ENCODE results near the gene PRAC2.

The PRAC2 gene

DNA sequence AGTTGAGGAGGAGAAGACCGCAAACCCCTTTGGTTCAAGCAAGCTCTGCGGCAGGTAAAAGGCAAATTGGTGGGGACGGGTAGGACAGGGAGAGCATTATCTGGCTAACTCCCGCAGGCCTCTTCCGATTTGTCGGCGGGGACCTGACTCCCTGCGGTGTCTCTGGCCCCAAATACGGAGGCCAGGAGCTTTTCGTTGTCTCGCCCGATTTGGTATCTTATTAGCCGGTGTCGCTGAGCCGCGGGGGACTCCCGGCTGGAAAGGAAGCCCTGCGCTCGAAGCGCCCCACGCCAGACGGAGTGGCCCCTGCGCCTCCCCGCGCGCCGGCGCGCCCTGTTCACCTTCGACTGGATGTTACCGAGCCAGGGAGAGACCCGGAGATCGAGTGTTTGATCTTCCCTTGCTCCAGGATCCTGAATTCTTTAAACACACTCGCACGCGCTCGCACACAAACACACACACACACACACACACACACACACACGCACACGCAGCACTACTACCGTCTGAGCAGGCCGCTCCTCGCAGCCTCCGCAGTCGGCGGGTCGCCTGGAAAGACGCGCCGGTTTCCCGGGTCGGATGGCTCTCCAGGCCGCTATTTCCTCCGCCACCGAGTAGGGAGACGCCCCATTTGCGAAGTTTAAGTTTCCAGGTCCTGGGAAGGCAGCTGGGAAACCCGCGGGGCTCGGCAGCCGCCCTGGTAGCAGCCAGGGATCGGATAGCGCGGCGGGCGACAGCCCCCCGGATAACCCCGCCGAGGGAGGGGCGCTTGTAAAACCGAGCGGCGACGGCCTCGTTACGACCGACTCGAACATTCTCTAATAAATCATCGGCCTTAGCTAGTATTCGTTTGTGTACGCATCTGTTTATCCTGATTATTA is 4.0 kb upstream of the PRAC2 start:
- in situ Hi-C loops (cut with HindIII; ENCODE audit: low pct_ligation_motif_present, low pct_unique_long_range_greater_than_20kb, low sequenced_read_pairs), result no loop called here
- no peak for DNase-seq

DNA sequence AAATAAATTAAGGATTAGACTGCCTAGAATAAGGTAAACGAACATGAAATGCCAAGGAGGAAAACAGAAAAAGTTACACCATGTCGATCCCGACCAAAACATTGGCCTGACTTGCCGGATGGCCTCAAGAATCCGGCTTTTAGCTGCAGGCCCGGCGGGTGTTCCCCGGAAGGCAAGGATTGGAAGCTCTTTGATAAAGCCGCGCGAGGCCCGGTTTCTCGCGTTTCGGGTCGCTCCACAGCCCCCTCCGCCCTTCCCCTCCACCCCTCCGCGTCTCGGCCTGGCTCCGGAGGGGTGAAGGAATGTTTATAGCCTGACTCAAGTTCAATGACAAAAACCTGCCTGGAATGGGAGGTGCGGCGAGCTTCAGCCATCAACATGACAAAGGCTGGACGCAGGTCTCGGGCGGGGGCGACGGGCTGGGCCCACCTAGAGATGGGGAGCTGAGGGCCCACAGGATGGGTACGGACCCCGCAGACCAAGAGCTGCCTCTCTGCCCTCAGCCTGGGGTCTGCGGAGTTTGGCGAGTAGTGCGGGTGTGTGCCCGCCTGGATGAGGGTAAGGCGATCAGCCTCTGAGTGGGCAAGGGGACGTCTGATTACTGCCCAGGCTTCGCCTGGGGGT is 3.2 kb upstream of the PRAC2 start:
- in situ Hi-C loops (cut with HindIII; ENCODE audit: low pct_ligation_motif_present, low pct_unique_long_range_greater_than_20kb, low sequenced_read_pairs), result no loop called here

GRCh38 chr17:48720266-48721008 is 2.5 kb upstream of the PRAC2 start:
- no peak for DNase-seq
- in situ Hi-C loops (cut with HindIII; ENCODE audit: low pct_ligation_motif_present, low pct_unique_long_range_greater_than_20kb, low sequenced_read_pairs), result no loop called here

More for the DNA sequence above, 3.2 kb upstream of the PRAC2 start:
- DNase-seq, result no peak

- in situ Hi-C loops (cut with HindIII; ENCODE audit: low pct_ligation_motif_present, low pct_unique_long_range_greater_than_20kb, low sequenced_read_pairs), result no loop called here
- DNase-seq, result no peak
Observed at GRCh38 chr17:48721009-48721402, 2.0 kb upstream of the PRAC2 start.

GRCh38 chr17:48722201-48722907 is 631 bp upstream of the PRAC2 start, which contains the start of gene PRAC1:
PRAC1 (minus strand) TSS chr17:48722518; CDS start chr17:48722392, 126 bp downstream.
- DNase-seq, result no peak
- in situ Hi-C loops (cut with HindIII; ENCODE audit: low pct_ligation_motif_present, low pct_unique_long_range_greater_than_20kb, low sequenced_read_pairs), result no loop called here

DNA sequence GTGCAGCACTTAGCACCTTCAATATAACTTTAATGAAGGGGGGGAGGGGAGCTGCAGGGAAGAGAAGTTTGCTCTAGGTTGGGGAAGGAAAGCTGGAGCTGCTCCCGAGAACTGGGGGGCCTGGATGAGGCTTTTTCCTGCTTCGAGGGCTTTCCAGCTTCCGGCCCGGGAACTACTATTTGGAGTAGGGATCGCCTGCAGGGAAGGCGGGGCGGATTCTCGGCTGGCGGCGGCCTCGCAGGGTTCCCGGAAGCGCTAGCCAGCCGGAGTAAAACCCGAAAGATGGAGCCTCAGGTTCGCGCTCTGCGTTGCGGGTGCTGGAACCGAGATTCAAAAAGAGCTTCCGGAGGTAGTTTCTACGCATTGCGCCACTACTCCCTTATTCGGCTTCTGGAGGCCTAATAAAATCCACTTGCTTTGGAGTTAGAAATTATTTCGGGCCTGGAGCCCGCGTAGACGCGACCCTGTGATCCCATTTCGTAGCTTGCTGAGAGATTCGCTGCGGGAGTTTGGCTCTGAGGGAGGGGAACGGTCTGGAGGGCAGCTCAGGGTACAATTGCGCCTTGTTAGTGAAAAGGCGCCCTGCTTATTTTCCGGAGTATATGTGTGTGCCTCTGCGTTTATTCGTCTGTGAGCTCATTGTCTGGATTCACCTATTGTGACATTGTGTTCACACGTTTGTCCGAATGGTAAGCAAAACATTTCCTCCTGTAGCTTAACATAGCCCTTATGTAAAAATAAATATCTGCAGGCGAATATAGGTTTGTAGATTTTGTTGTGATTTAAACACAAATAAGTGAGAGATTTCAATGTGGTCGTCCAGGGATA is 652 bp downstream of the PRAC2 start:
- in situ Hi-C loops (cut with HindIII; ENCODE audit: low pct_ligation_motif_present, low pct_unique_long_range_greater_than_20kb, low sequenced_read_pairs), result no loop called here
- no peak for DNase-seq

DNA sequence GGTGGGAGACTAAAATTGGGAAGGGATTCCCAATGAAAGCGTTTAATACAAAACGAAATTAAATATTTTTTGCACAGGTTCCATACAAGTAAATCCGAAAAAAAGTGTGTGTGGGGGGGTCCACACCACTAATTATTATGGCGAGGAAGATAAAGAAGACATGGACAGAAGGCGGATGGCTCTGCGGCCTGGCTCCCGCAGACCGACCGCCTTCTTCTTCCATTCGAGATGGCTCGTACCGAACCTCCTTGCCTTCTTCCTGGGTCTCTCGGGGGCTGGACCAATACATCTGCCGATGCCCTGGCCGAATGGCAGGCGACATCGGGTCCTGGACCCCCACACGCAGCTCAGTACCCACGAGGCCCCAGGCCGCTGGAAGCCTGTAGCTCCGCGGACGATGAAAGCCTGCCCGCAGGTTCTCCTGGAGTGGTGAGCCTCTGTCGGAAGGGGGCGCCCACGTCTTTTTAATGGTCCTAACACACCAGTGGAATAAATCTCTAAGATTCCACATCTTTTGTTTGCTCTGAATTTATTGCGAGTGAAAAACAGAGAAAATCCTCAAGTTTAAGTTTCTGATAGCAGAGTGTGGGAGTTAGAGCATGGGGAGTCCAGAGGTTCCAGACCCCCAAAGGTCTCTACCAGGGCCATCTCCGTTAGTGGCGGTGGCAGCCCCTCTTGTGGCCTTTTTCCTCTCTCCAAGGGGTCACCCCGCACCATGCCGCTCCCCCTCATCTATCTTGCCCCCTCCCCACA is 1.4 kb downstream of the PRAC2 start:
- in situ Hi-C loops (cut with HindIII; ENCODE audit: low pct_ligation_motif_present, low pct_unique_long_range_greater_than_20kb, low sequenced_read_pairs), result no loop called here
- peak; percentile 79 for DNase-seq

- no peak for DNase-seq
- in situ Hi-C loops (cut with HindIII; ENCODE audit: low pct_ligation_motif_present, low pct_unique_long_range_greater_than_20kb, low sequenced_read_pairs), result no loop called here
Observed at GRCh38 chr17:48725004-48725287, 2.0 kb downstream of the PRAC2 start.

DNA sequence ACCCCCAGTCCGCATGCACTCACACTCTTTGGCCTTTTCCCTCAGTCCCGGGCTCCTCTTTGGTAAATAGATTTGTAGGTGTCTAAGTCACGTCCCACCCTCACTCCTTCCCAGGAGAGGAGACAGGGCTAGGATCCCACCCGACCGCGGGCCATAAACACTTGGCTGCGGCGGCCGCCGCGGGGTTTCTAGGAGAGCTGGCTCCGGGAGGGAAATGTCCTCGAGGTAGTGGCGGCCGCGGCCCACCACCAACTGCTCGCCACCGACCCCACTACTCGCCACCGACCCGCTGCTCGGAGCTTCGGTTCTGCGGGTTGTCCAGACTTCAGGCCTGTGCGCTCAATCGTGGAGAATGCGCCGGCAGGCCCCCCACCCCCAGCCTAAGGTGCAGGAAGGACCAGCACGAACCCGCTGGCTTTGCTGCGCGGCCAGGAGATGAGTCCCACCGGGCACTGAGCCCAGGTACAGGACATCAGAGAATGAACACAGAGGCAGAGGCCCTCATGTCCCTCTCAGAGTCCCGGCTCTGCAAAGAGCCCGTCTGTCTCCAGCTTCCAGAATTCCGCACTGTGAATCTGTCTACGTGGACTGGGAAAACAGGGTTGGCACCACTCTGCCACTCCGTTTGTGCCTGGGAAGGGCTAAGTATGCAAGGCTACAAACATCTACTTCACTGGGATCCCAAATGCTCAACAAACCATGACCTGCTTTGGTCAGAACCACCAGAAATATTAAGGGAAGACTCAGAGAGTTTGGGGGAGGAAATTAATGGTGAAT is 2.5 kb downstream of the PRAC2 start:
- DNase-seq, result no peak
- in situ Hi-C loops (cut with HindIII; ENCODE audit: low pct_ligation_motif_present, low pct_unique_long_range_greater_than_20kb, low sequenced_read_pairs), result no loop called here

DNA sequence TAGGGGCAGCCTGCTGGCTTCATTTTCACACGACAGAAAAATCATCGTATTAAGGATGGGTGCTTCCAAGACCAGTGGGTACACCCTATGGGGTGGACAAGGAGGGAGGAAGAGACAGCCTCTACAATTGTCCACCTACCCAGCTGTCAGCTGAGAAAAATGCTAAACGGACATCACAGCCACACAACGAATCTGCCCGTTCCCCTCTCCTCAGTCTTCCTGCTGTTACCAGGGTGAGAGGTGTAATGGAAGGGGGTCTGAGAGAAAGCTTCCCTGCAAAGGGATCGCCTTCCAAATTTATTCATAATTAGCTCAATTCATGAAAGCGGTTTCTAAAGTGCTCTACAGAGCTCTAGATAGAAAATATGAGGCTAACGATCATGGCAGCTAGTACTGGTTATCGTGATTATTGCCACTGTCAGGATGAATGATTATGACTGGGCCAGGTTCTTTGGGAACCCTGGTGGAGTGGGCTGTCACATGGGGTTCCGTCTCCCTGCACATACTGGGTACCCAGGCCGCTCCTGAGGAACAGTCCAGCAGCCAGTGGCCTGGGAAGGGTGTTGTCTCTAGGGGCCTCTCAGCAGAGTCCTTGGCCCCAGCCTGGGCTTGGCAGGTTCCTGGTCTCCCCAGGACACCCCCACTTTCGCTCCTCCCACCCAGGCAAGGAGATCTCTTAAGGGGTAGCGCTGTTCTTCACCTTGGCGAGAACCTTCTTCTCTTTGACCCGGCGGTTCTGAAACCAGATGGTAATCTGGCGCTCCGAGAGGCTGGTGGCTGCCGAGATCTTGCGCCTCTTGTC is 3.3 kb downstream of the PRAC2 start:
- no peak for DNase-seq
- in situ Hi-C loops (cut with HindIII; ENCODE audit: low pct_ligation_motif_present, low pct_unique_long_range_greater_than_20kb, low sequenced_read_pairs), result no loop called here

GRCh38 chr17:48726916-48727286 is 3.9 kb downstream of the PRAC2 start:
- in situ Hi-C loops (cut with HindIII; ENCODE audit: low pct_ligation_motif_present, low pct_unique_long_range_greater_than_20kb, low sequenced_read_pairs), result no loop called here
- no peak for DNase-seq

DNA sequence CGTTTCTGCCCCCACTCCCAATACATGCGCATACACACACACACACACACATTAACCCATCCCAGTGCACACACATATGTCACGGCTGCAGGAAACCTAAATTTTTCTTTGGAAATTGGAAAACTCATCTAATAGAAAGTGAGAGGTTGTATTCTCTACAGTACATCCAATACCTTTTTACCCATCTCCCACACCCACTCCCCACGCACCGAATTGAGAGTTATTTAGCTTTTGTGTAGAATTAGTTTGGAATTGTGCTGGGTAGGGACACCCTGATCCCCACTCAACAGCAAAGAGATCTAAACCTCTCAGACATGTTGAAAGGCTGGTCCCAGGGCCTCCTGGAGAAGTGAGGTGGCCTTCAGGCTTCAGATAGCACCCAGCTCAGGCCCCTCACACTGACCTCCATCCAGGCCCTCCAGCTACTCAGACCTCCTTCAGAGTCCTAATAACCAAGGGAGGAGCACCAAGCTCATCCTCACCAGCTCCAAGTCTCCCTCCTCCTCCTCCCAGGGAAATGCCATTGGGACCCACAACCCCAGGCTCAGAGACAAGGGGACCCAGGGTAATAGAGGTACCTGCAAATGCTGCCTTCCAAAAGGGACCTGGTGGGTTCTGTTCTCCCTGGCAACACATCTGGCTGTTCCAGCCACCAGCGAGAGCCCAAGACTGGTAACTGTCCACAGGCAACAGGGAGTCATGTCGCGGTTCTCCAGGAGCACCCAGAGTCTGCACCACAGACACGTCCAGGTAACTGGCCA is 4.6 kb downstream of the PRAC2 start:
- no peak for DNase-seq
- in situ Hi-C loops (cut with HindIII; ENCODE audit: low pct_ligation_motif_present, low pct_unique_long_range_greater_than_20kb, low sequenced_read_pairs), result no loop called here

DNA sequence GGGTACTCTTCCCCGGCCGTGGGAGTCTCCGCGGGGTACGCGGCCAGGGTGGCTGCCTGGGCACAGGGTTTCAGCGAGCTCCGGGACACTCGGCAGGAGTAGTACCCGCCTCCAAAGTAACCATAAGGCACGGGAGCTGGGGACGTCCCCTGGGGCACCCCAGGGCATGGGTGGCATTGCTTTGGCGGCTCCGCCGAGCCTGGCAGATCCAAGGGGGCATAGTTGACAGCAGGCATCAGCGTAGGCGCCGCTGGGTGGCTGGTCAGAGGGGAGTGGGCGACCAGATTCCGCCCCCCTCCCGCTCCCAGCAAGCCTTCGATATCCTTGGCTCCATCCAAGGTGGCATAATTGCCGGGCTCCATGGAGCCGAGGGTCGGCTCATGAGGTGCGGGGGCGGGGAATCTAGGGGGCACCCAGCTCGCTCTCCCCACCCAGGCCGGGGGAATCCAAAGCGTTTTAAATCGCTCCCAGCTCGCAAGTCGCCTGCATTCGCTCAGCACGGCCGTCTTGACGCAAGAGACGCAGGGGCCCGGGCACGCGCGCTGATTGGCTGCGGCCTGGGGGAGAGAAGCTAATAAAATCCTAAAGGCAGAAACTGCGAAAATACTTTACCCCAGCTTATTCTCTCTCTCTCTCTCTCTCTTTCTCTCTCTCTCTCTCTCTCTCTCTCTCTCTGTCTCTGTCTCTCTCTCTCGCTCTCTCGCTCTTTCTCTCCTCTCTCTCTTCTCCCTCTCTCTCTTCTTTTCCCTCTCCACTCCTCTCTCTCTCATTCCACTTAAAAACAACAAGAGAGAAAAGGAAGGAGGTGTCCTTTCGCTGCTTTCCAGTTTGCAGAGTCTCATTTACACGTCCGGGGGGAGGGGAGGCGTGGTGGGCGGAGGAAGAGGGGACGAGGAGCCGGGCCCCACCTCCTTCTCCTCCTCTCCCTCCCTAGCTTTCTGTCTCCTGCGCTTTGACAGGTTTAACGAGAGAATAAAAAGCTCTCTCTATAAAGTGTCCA is 5.5 kb downstream of the PRAC2 start, which contains the start of gene HOXB13:
HOXB13 (minus strand) TSS at position 519 of the 1,000 bp plus-strand sequence; CDS start at position 362, 157 bp downstream.
- peak; percentile 88 for DNase-seq
- in situ Hi-C loops (cut with HindIII; ENCODE audit: low pct_ligation_motif_present, low pct_unique_long_range_greater_than_20kb, low sequenced_read_pairs), result no loop called here
